Upper lobe of right lung (tissue), 1 donor: Measurements from ENCODE around the gene IER3IP1. TPM values are rescaled to one million over a fixed set of nuclear protein-coding genes. Genes with fewer than 3 reads are reported as not detected.
"Not testable (repeated sequence)": the region's sequence is repeated elsewhere in the genome, so short reads cannot be mapped to it uniquely, and the experiment has no call there.

Experiments
- ATAC-seq: fragments of 200-7000 bp; cut with Tn5 transposase; one replicate; pipeline ENCODE4 v1.9.1; 2020; ENCODE audit warnings: mild to moderate bottlenecking, moderate library complexity
- DNase-seq: peaks from one replicate; pipeline ENCODE4 v3.0.0-alpha.2; 2020
- H3K27ac ChIP-seq: fragments of 200-600 bp; one replicate; pipeline ENCODE4 v1.8.0; 2022
- H3K27me3 ChIP-seq: fragments of 200-600 bp; one replicate; pipeline ENCODE4 v1.8.0; 2022; ENCODE audit warnings: mild to moderate bottlenecking
- H3K36me3 ChIP-seq: fragments of 200-600 bp; one replicate; pipeline ENCODE4 v1.8.0; 2022
- H3K4me1 ChIP-seq: fragments of 200-600 bp; one replicate; pipeline ENCODE4 v1.8.0; 2022
- H3K4me3 ChIP-seq: fragments of 200-600 bp; one replicate; pipeline ENCODE4 v1.8.0; 2022; ENCODE audit warnings: mild to moderate bottlenecking
- H3K9me3 ChIP-seq: fragments of 200-600 bp; one replicate; pipeline ENCODE4 v1.8.0; 2022
- CTCF ChIP-seq: fragments of 200-600 bp; IDR thresholded peaks from one replicate; pipeline ENCODE4 v1.8.0; 2022; ENCODE audit warnings: antibody characterized with exemption
- intact Hi-C: fragments of 100-400 bp; cut with DNase I; formaldehyde crosslinking; loops from one replicate; pipeline ENCODE4 v1.11.0; 2022
- total RNA-seq: library from RNA; stranded (reverse); fragmentation: NEBNext Ultra II Directional; extraction: Animal tissue kit (Norgen Biotek cat#: 25700); gene quantifications from one replicate; pipeline ENCODE4 v1.2.1, GENCODE V29; 2021
- donor health status: DM: no; HTN: yes; CAD: no; lungs with severe emphysema.

IER3IP1 gene
- total RNA-seq, 1 donor from 2014 or later = 12.9 TPM

- no peak for ATAC-seq
- DNase-seq = no peak
- intact Hi-C loops = no loop called here
- H3K9me3 ChIP-seq = no peaks in the 10 kb centered on the region
- no peak for TF ChIP-seq CTCF
- H3K4me1 ChIP-seq = no peaks in the 10 kb centered on the region
- peaks cover 6% of the 10 kb centered on the region for H3K27me3 ChIP-seq
- H3K27ac ChIP-seq = no peak overlapping the region
- no peaks in the 10 kb centered on the region for H3K36me3 ChIP-seq
- no peak overlapping the region for H3K4me3 ChIP-seq
These were observed 27.7 kb upstream of the IER3IP1 start for GRCh38 chr18:47203626-47204464.

GRCh38 chr18:47195961-47196360, 19.8 kb upstream of the IER3IP1 start:
- H3K4me3 ChIP-seq, DNase-seq, H3K27ac ChIP-seq, ATAC-seq, H3K9me3 ChIP-seq, intact Hi-C loops, H3K36me3 ChIP-seq, H3K4me1 ChIP-seq, H3K27me3 ChIP-seq: not testable (repeated sequence)

- Histone ChIP-seq H3K27ac (no peak overlapping the region), H3K4me3 (no peak overlapping the region), H3K27me3 (peaks cover 6% of the 10 kb centered on the region), H3K9me3 (no peaks in the 10 kb centered on the region), H3K36me3 (no peaks in the 10 kb centered on the region), H3K4me1 (no peaks in the 10 kb centered on the region)
- intact Hi-C loops = no loop called here
- DNase-seq (no peak), ATAC-seq (no peak)
- no peak for TF ChIP-seq CTCF
These were observed 15.8 kb upstream of the IER3IP1 start for GRCh38 chr18:47191961-47192360.

- no peak for TF ChIP-seq CTCF
- ATAC-seq (no peak), DNase-seq (no peak)
- Histone ChIP-seq H3K9me3 (no peaks in the 10 kb centered on the region), H3K4me3 (no peak overlapping the region), H3K4me1 (no peaks in the 10 kb centered on the region), H3K27ac (no peak overlapping the region), H3K27me3 (peaks cover 6% of the 10 kb centered on the region), H3K36me3 (no peaks in the 10 kb centered on the region)
- intact Hi-C loops = no loop called here
These were observed 11.6 kb upstream of the IER3IP1 start for GRCh38 chr18:47187721-47188120.

GRCh38 chr18:47184419-47185050, 8.4 kb upstream of the IER3IP1 start:
- Histone ChIP-seq H3K27me3 (peaks cover 6% of the 10 kb centered on the region), H3K9me3 (no peaks in the 10 kb centered on the region), H3K4me1 (no peaks in the 10 kb centered on the region), H3K36me3 (no peaks in the 10 kb centered on the region), H3K27ac (no peak overlapping the region), H3K4me3 (no peak overlapping the region)
- DNase-seq = peak; percentile 67
- TF ChIP-seq CTCF = no peak
- intact Hi-C loops = no loop called here
- peak; percentile 92 for ATAC-seq

GRCh38 chr18:47182156-47182555, 6.0 kb upstream of the IER3IP1 start:
- H3K27ac ChIP-seq, ATAC-seq, intact Hi-C loops, H3K4me1 ChIP-seq, DNase-seq, H3K36me3 ChIP-seq, H3K9me3 ChIP-seq, H3K27me3 ChIP-seq, H3K4me3 ChIP-seq: not testable (repeated sequence)
